ENCODE results near the gene ZNF260.
"Not testable (repeated sequence)": the region's sequence is repeated elsewhere in the genome, so short reads cannot be mapped to it uniquely, and the experiment has no call there.

ZNF260 gene

GRCh38 chr19:36528194-36528920 lies at the start of gene ZNF260:
ZNF260 (minus strand) TSS chr19:36528271; CDS start chr19:36515238, 13,033 bp downstream.
- in situ Hi-C loops (cut with MboI; ENCODE audit: low sequenced_read_pairs) = no loop called here

- in situ Hi-C loops (cut with MboI; ENCODE audit: low sequenced_read_pairs) = no loop called here
These were observed 49.4 kb upstream of the ZNF260 start for GRCh38 chr19:36577271-36577996.

- in situ Hi-C loops (cut with MboI; ENCODE audit: low sequenced_read_pairs) = no loop called here
These were observed 46.7 kb upstream of the ZNF260 start for GRCh38 chr19:36574741-36575140.

- in situ Hi-C loops (cut with MboI; ENCODE audit: low sequenced_read_pairs) = no loop called here
These were observed 46.0 kb upstream of the ZNF260 start for GRCh38 chr19:36573895-36574720.

- in situ Hi-C loops (cut with MboI; ENCODE audit: low sequenced_read_pairs) = no loop called here
These were observed 45.2 kb upstream of the ZNF260 start, which contains the start of gene ZNF529 for GRCh38 chr19:36573020-36573894. ZNF529 (minus strand) TSS chr19:36573292; CDS start chr19:36572346, 946 bp downstream.

- in situ Hi-C loops (cut with MboI; ENCODE audit: low sequenced_read_pairs) = no loop called here
These were observed 44.5 kb upstream of the ZNF260 start for GRCh38 chr19:36572593-36573019.

- in situ Hi-C loops (cut with MboI; ENCODE audit: low sequenced_read_pairs) = no loop called here
These were observed 36.3 kb upstream of the ZNF260 start for GRCh38 chr19:36564391-36564790.

GRCh38 chr19:36547001-36547732 lies 19.1 kb upstream of the ZNF260 start:
- in situ Hi-C loops (cut with MboI; ENCODE audit: low sequenced_read_pairs) = no loop called here

GRCh38 chr19:36528921-36529518 lies 949 bp upstream of the ZNF260 start:
- in situ Hi-C loops (cut with MboI; ENCODE audit: low sequenced_read_pairs) = no loop called here

GRCh38 chr19:36527873-36528193 lies 238 bp downstream of the ZNF260 start:
- in situ Hi-C loops (cut with MboI; ENCODE audit: low sequenced_read_pairs) = no loop called here

- in situ Hi-C loops (cut with MboI; ENCODE audit: low sequenced_read_pairs) = no loop called here
These were observed 730 bp downstream of the ZNF260 start for GRCh38 chr19:36527341-36527740.

GRCh38 chr19:36526581-36526980 lies 1.5 kb downstream of the ZNF260 start:
- in situ Hi-C loops (cut with MboI; ENCODE audit: low sequenced_read_pairs) = no loop called here

- in situ Hi-C loops (cut with MboI; ENCODE audit: low sequenced_read_pairs) = no loop called here
These were observed 3.5 kb downstream of the ZNF260 start for GRCh38 chr19:36524617-36525016.

- in situ Hi-C loops (cut with MboI; ENCODE audit: low sequenced_read_pairs) = no loop called here
These were observed 14.0 kb downstream of the ZNF260 start for GRCh38 chr19:36514012-36514612.

- in situ Hi-C loops (cut with MboI; ENCODE audit: low sequenced_read_pairs) = no loop called here
These were observed 19.7 kb downstream of the ZNF260 start for GRCh38 chr19:36508325-36508724.

GRCh38 chr19:36501973-36502372 lies 26.1 kb downstream of the ZNF260 start:
- in situ Hi-C loops (cut with MboI; ENCODE audit: low sequenced_read_pairs) = no loop called here

- in situ Hi-C loops (cut with MboI; ENCODE audit: low sequenced_read_pairs) = no loop called here
These were observed 31.1 kb downstream of the ZNF260 start for GRCh38 chr19:36497001-36497400.

- in situ Hi-C loops (cut with MboI; ENCODE audit: low sequenced_read_pairs) = not testable (repeated sequence)
These were observed 35.2 kb downstream of the ZNF260 start for GRCh38 chr19:36492689-36493453.

Data from HL-60/S4 (cell line).